T-helper 2 cell treated with Interferon-gamma antibody and Interleukin-4, amounts not matched to agents 5 μg/mL and 100 μg/mL, for 36 hours (primary cell): ENCODE data around the gene CAPZB.

ENCODE experiments used
- DNase-seq: peaks from one replicate; pipeline ENCODE4 v3.0.0; 2021; ENCODE audit warnings: low spot score
- H3K27ac Mint-ChIP-seq: one replicate; pipeline ENCODE4 v1.8.0; 2021; ENCODE audit warnings: mild to moderate bottlenecking, mixed read lengths
- H3K27me3 Mint-ChIP-seq: one replicate; pipeline ENCODE4 v1.8.0; 2021; ENCODE audit warnings: low read depth, mixed read lengths
- H3K36me3 Mint-ChIP-seq: one replicate; pipeline ENCODE4 v1.8.0; 2021; ENCODE audit warnings: low read depth, mixed read lengths
- H3K4me1 Mint-ChIP-seq: one replicate; pipeline ENCODE4 v1.8.0; 2021; ENCODE audit warnings: low read depth, mixed read lengths
- H3K4me3 Mint-ChIP-seq: one replicate; pipeline ENCODE4 v1.8.0; 2022; ENCODE audit warnings: mild to moderate bottlenecking, moderate library complexity, mixed read lengths
- H3K9me3 Mint-ChIP-seq: one replicate; pipeline ENCODE4 v1.8.0; 2021; ENCODE audit warnings: mixed read lengths

CAPZB gene

GRCh38 chr1:19349999-19350398 lies 135.3 kb downstream of the CAPZB start:
- Mint-ChIP-seq H3K4me3 (no peak overlapping the region), H3K9me3 (no peaks in the 10 kb centered on the region), H3K4me1 (peaks cover 2% of the 10 kb centered on the region), H3K36me3 (peaks cover 34% of the 10 kb centered on the region), H3K27me3 (no peaks in the 10 kb centered on the region), H3K27ac (no peak overlapping the region)
- DNase-seq = no peak

GRCh38 chr1:19348441-19349198 lies 136.7 kb downstream of the CAPZB start:
- no peaks in the 10 kb centered on the region for H3K27me3 Mint-ChIP-seq
- peak overlapping the region; percentile 8 for H3K27ac Mint-ChIP-seq
- peaks cover 2% of the 10 kb centered on the region for H3K4me1 Mint-ChIP-seq
- no peak for DNase-seq
- H3K36me3 Mint-ChIP-seq = peaks cover 34% of the 10 kb centered on the region
- H3K9me3 Mint-ChIP-seq = no peaks in the 10 kb centered on the region
- H3K4me3 Mint-ChIP-seq = no peak overlapping the region

GRCh38 chr1:19347533-19348172 lies 137.7 kb downstream of the CAPZB start:
- Mint-ChIP-seq H3K4me3 (no peak overlapping the region), H3K27ac (no peak overlapping the region), H3K4me1 (peaks cover 2% of the 10 kb centered on the region), H3K9me3 (no peaks in the 10 kb centered on the region), H3K27me3 (no peaks in the 10 kb centered on the region), H3K36me3 (peaks cover 31% of the 10 kb centered on the region)
- no peak for DNase-seq

- Mint-ChIP-seq H3K36me3 (peaks cover 35% of the 10 kb centered on the region), H3K27me3 (no peaks in the 10 kb centered on the region), H3K9me3 (no peaks in the 10 kb centered on the region), H3K4me3 (no peak overlapping the region), H3K4me1 (peaks cover 2% of the 10 kb centered on the region), H3K27ac (no peak overlapping the region)
- no peak for DNase-seq
Measured at GRCh38 chr1:19346026-19346425, 139.3 kb downstream of the CAPZB start.

GRCh38 chr1:19345391-19345790 lies 139.9 kb downstream of the CAPZB start:
- H3K4me1 Mint-ChIP-seq = peaks cover 2% of the 10 kb centered on the region
- H3K27me3 Mint-ChIP-seq = no peaks in the 10 kb centered on the region
- H3K4me3 Mint-ChIP-seq = no peak overlapping the region
- DNase-seq = no peak
- no peaks in the 10 kb centered on the region for H3K9me3 Mint-ChIP-seq
- peaks cover 40% of the 10 kb centered on the region for H3K36me3 Mint-ChIP-seq
- no peak overlapping the region for H3K27ac Mint-ChIP-seq

- Mint-ChIP-seq H3K27ac (no peak overlapping the region), H3K4me1 (no peaks in the 10 kb centered on the region)
Measured at GRCh38 chr1:19344831-19345230, 140.5 kb downstream of the CAPZB start.

GRCh38 chr1:19344372-19344810 lies 140.9 kb downstream of the CAPZB start:
- Mint-ChIP-seq H3K27ac (no peak overlapping the region), H3K27me3 (no peaks in the 10 kb centered on the region), H3K36me3 (peaks cover 38% of the 10 kb centered on the region)

More at GRCh38 chr1:19344831-19345230, 140.5 kb downstream of the CAPZB start:
- no peaks in the 10 kb centered on the region for H3K27me3 Mint-ChIP-seq
- H3K4me3 Mint-ChIP-seq = no peak overlapping the region
- no peak for DNase-seq
- H3K36me3 Mint-ChIP-seq = peaks cover 38% of the 10 kb centered on the region
- H3K9me3 Mint-ChIP-seq = no peaks in the 10 kb centered on the region

GRCh38 chr1:19343617-19344350 lies 141.6 kb downstream of the CAPZB start:
- Mint-ChIP-seq H3K27me3 (no peaks in the 10 kb centered on the region), H3K4me3 (no peak overlapping the region), H3K9me3 (no peaks in the 10 kb centered on the region), H3K36me3 (peaks cover 38% of the 10 kb centered on the region), H3K27ac (no peak overlapping the region), H3K4me1 (no peaks in the 10 kb centered on the region)
- DNase-seq = no peak

More at GRCh38 chr1:19344372-19344810, 140.9 kb downstream of the CAPZB start:
- no peak for DNase-seq
- Mint-ChIP-seq H3K4me1 (no peaks in the 10 kb centered on the region), H3K4me3 (no peak overlapping the region), H3K9me3 (no peaks in the 10 kb centered on the region)

- H3K27me3 Mint-ChIP-seq = no peaks in the 10 kb centered on the region
- no peak for DNase-seq
- no peak overlapping the region for H3K27ac Mint-ChIP-seq
- H3K36me3 Mint-ChIP-seq = peaks cover 35% of the 10 kb centered on the region
- no peak overlapping the region for H3K4me3 Mint-ChIP-seq
- H3K4me1 Mint-ChIP-seq = no peaks in the 10 kb centered on the region
- H3K9me3 Mint-ChIP-seq = no peaks in the 10 kb centered on the region
Measured at GRCh38 chr1:19342894-19343616, 142.3 kb downstream of the CAPZB start.

GRCh38 chr1:19342062-19342750 lies 143.1 kb downstream of the CAPZB start:
- H3K9me3 Mint-ChIP-seq = no peaks in the 10 kb centered on the region
- H3K36me3 Mint-ChIP-seq = peaks cover 37% of the 10 kb centered on the region
- no peak overlapping the region for H3K4me3 Mint-ChIP-seq
- no peaks in the 10 kb centered on the region for H3K27me3 Mint-ChIP-seq
- no peak overlapping the region for H3K27ac Mint-ChIP-seq
- H3K4me1 Mint-ChIP-seq = no peaks in the 10 kb centered on the region
- DNase-seq = no peak

- peaks cover 35% of the 10 kb centered on the region for H3K36me3 Mint-ChIP-seq
- no peaks in the 10 kb centered on the region for H3K9me3 Mint-ChIP-seq
- no peak overlapping the region for H3K4me3 Mint-ChIP-seq
- H3K4me1 Mint-ChIP-seq = no peaks in the 10 kb centered on the region
- DNase-seq = peak; percentile 68
- no peak overlapping the region for H3K27ac Mint-ChIP-seq
- no peaks in the 10 kb centered on the region for H3K27me3 Mint-ChIP-seq
Measured at GRCh38 chr1:19341201-19342061, 143.9 kb downstream of the CAPZB start.

- Mint-ChIP-seq H3K27ac (no peak overlapping the region), H3K4me1 (no peaks in the 10 kb centered on the region), H3K4me3 (no peak overlapping the region), H3K36me3 (peaks cover 32% of the 10 kb centered on the region), H3K9me3 (no peaks in the 10 kb centered on the region), H3K27me3 (no peaks in the 10 kb centered on the region)
- DNase-seq = no peak
Measured at GRCh38 chr1:19340387-19340937, 144.9 kb downstream of the CAPZB start.
